B cell (primary cell): Measurements from ENCODE around the gene EIF4A3. TPM values are rescaled to one million over a fixed set of nuclear protein-coding genes. Genes with fewer than 3 reads are reported as not detected.

ENCODE experiments used
- ATAC-seq: fragments of 200-7000 bp; cut with Tn5 transposase; one replicate; pipeline ENCODE4 v1.10.0; 2021; ENCODE audit warnings: low read depth, mild to moderate bottlenecking, moderate number of reproducible peaks, moderate library complexity
- CTCF ChIA-PET: fragments of 350-600 bp; sonication (Branson Sonifier 250); formaldehyde crosslinking; loops from one replicate; lab custom pipeline; 2021; ENCODE audit warnings: antibody characterized with exemption, inconsistent platforms; lab: Charles Lee
- POLR2A ChIA-PET: fragments of 350-600 bp; sonication (Branson Sonifier 250); formaldehyde crosslinking; loops from one replicate; lab custom pipeline; 2021; ENCODE audit warnings: antibody characterized with exemption; lab: Charles Lee
- DNase-seq: peaks from one replicate; pipeline ENCODE4 v3.0.0; 2013
- H2AFZ ChIP-seq: 2 replicates; pipeline ENCODE4 v1.6.1; 2012; ENCODE audit warnings: mild to moderate bottlenecking, low read depth, low read length; ENCODE audit not compliant: insufficient read depth, poor library complexity, severe bottlenecking
- H3K27ac ChIP-seq, 2 donors: 1 replicate in 1 of 2; 2 replicates in 1 of 2; pipeline ENCODE4 v1.5.1; 2012 to 2013; ENCODE audit warnings: low read length in 2 of 2, mild to moderate bottlenecking in 2 of 2, moderate library complexity in 1 of 2
- H3K27me3 ChIP-seq, 4 experiments: fragments of 200-600 bp in 1 of 4; sonication (generic) in 1 of 4; replicated peaks in 1 of 4; 1 replicate in 2 of 4; 2 replicates in 2 of 4; pipeline versions ENCODE4 v1.6.1 to v1.7.0; 2013 to 2016; ENCODE audit warnings: low read length in 3 of 4, mild to moderate bottlenecking in 2 of 4, mixed read lengths in 1 of 4, moderate library complexity in 1 of 4; ENCODE audit not compliant: insufficient read depth in 4 of 4, control insufficient read depth in 3 of 4; ENCODE audit errors: control extremely low read depth in 1 of 4
- H3K36me3 ChIP-seq, 2 experiments: replicated peaks in 1 of 2; 1 replicate in 1 of 2; 2 replicates in 1 of 2; pipeline versions ENCODE4 v1.6.1 to v1.7.1; 2013; ENCODE audit warnings: low read length in 1 of 2; ENCODE audit not compliant: insufficient read depth in 2 of 2, control insufficient read depth in 1 of 2; ENCODE audit errors: control extremely low read depth in 1 of 2, extremely low read depth in 1 of 2
- H3K4me1 ChIP-seq, 2 donors: fragments of 200-600 bp in 1 of 2; sonication (generic) in 1 of 2; 1 replicate in 1 of 2; 2 replicates in 1 of 2; pipeline versions ENCODE4 v1.5.1 to v1.6.1; 2013 to 2017; ENCODE audit warnings: low read length in 2 of 2; ENCODE audit not compliant: control insufficient read depth in 2 of 2, insufficient read depth in 2 of 2
- H3K4me2 ChIP-seq: replicated peaks from 2 replicates; pipeline ENCODE3; 2012; ENCODE audit warnings: mild to moderate bottlenecking, low read depth, low read length; ENCODE audit not compliant: poor library complexity, severe bottlenecking
- H3K4me3 ChIP-seq, 5 experiments: fragments of 200-600 bp in 1 of 5; sonication (generic) in 1 of 5; 1 replicate in 3 of 5; 2 replicates in 2 of 5; pipeline versions ENCODE4 v1.5.1 to v1.7.0; 2011 to 2016; ENCODE audit warnings: low read length in 4 of 5, mild to moderate bottlenecking in 4 of 5, low read depth in 2 of 5, control low read depth in 1 of 5, moderate library complexity in 1 of 5; ENCODE audit not compliant: insufficient read depth in 1 of 5; ENCODE audit errors: control extremely low read depth in 1 of 5, extremely low read depth in 1 of 5
- H3K79me2 ChIP-seq: fragments of 200-600 bp; sonication (generic); one replicate; pipeline ENCODE4 v1.6.0; 2016; ENCODE audit warnings: low read length; ENCODE audit not compliant: control insufficient read depth, insufficient read depth
- H3K9ac ChIP-seq: fragments of 200-600 bp; sonication (generic); 2 replicates; pipeline ENCODE4 v1.6.1; 2017; ENCODE audit warnings: mild to moderate bottlenecking, low read length, moderate library complexity
- H3K9me3 ChIP-seq, 3 donors: one replicate each; pipeline versions ENCODE4 v1.6.1 to v1.7.1; 2013; ENCODE audit warnings: low read length in 2 of 3; ENCODE audit not compliant: control insufficient read depth in 2 of 3, insufficient read depth in 1 of 3; ENCODE audit errors: control extremely low read depth in 1 of 3
- H4K20me1 ChIP-seq: 2 replicates; pipeline ENCODE4 v1.6.0; 2012; ENCODE audit warnings: mild to moderate bottlenecking, low read length; ENCODE audit not compliant: insufficient read depth, control insufficient read depth, poor library complexity, severe bottlenecking
- H3K27ac Mint-ChIP-seq: one replicate; pipeline ENCODE4 v1.8.0; 2021; ENCODE audit warnings: mixed read lengths
- H3K27me3 Mint-ChIP-seq: one replicate; pipeline ENCODE4 v1.8.0; 2021; ENCODE audit warnings: mixed read lengths
- H3K4me1 Mint-ChIP-seq: one replicate; pipeline ENCODE4 v1.8.0; 2021; ENCODE audit warnings: mixed read lengths
- H3K4me3 Mint-ChIP-seq: one replicate; pipeline ENCODE4 v1.8.0; 2021; ENCODE audit warnings: mixed read lengths
- H3K9me3 Mint-ChIP-seq: one replicate; pipeline ENCODE4 v1.8.0; 2022; ENCODE audit warnings: mixed read lengths; ENCODE audit not compliant: insufficient read depth
- CTCF ChIP-seq: fragments of 200-600 bp; IDR thresholded peaks from one replicate; pipeline ENCODE4 v1.8.0; 2022; ENCODE audit warnings: antibody characterized with exemption, mild to moderate bottlenecking
- EZH2 ChIP-seq: IDR thresholded peaks from 2 replicates; pipeline ENCODE4 v1.6.1; 2012; ENCODE audit warnings: borderline replicate concordance, low read depth, mild to moderate bottlenecking, moderate library complexity, low read length; ENCODE audit not compliant: insufficient read depth, poor library complexity, severe bottlenecking
- WGBS: methylation state at CpG from one replicate; pipeline ENCODE4 v1.1.5; 2013; ENCODE audit warnings: missing lambda C conversion rate; ENCODE audit not compliant: insufficient coverage; 5-methylcytosine and 5-hydroxymethylcytosine counted together
- intact Hi-C: fragments of 100-400 bp; cut with micrococcal nuclease; formaldehyde crosslinking; loops from one replicate; pipeline ENCODE4 v1.10.0; 2022
- polyA plus RNA-seq: library from polyadenylated mRNA; depleted of rRNA; stranded (reverse); fragments of >200 nt; gene quantifications from 2 replicates; pipeline ENCODE4 v1.2.3, GENCODE V29; 2012
- total RNA-seq, 2 donors: library from RNA; stranded (reverse); fragments of 120-200 nt in 1 of 2; gene quantifications; 1 replicate in 1 of 2; 2 replicates in 1 of 2; pipeline versions ENCODE4 v1.2.3 to v1.2.4, GENCODE V29; 2013 to 2022

The EIF4A3 gene
- total and polyA plus RNA-seq, 2 donors (not counting 1 experiment from before 2014, with no cell fraction given): 86.0 to 137 TPM

GRCh38 chr17:80189611-80190010, 42.7 kb upstream of the EIF4A3 start:
- Histone ChIP-seq H3K27ac (no peak overlapping the region), H3K9ac (no peak overlapping the region), H2AFZ (no peak overlapping the region), H3K4me1 (no peaks in the 10 kb centered on the region), H3K9me3 (peaks cover 0 to 9% (median 0%) of the 10 kb centered on the region in 3 donors), H4K20me1 (no peaks in the 10 kb centered on the region), H3K79me2 (no peaks in the 10 kb centered on the region), H3K36me3 (no peaks in the 10 kb centered on the region), H3K27me3 (peaks cover 0 to 7% (median 0%) of the 10 kb centered on the region in 4 experiments), H3K4me2 (no peak overlapping the region), H3K4me3 (no peak overlapping the region)
- CTCF ChIA-PET: no interaction called here
- WGBS: 93% methylated on average over 23 of the region's 23 CpGs
- POLR2A ChIA-PET: no interaction called here
- ATAC-seq: no peak
- intact Hi-C loops: no loop called here
- Mint-ChIP-seq H3K9me3 (no peaks in the 10 kb centered on the region), H3K4me3 (no peak overlapping the region), H3K27me3 (peaks cover 16% of the 10 kb centered on the region), H3K27ac (no peak overlapping the region), H3K4me1 (no peaks in the 10 kb centered on the region)
- no peak for DNase-seq
- TF ChIP-seq CTCF (no peak), EZH2 (no peak)

DNA sequence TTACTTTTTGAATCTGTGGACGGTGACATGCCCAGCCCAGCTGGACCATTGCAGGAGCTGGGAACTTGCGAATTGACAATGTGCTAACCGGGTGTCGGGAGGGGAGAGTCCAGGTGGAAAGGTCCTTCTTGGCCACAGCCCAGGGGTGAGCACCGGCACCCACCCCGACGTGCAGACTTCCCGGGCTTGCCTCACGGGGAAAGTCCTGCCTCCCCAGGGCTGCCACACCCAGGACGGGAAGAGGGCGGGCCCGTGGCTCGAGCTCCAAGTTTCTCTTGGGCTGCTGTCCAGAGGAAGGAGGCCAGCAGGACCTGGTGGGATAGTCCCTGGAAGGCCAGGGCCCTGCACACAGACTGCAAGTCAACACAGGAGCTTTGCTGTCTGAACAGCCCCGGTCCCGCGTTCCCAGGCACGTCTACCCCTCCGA, 40.6 kb upstream of the EIF4A3 start:
- Histone ChIP-seq H3K9me3 (no peaks in the 10 kb centered on the region), H3K79me2 (no peaks in the 10 kb centered on the region), H3K27me3 (peaks cover 0 to 5% (median 0%) of the 10 kb centered on the region in 4 experiments), H3K36me3 (no peaks in the 10 kb centered on the region), H4K20me1 (no peaks in the 10 kb centered on the region), H3K9ac (no peak overlapping the region), H3K27ac (no peak overlapping the region), H3K4me2 (no peak overlapping the region), H3K4me1 (no peaks in the 10 kb centered on the region), H2AFZ (no peak overlapping the region), H3K4me3 (no peak overlapping the region)
- Mint-ChIP-seq H3K4me3 (no peak overlapping the region), H3K27me3 (peaks cover 8% of the 10 kb centered on the region), H3K4me1 (no peaks in the 10 kb centered on the region), H3K27ac (no peak overlapping the region), H3K9me3 (no peaks in the 10 kb centered on the region)
- CTCF ChIA-PET: no interaction called here
- 92% methylated on average over 15 of the region's 18 CpGs for WGBS
- ATAC-seq (no peak), DNase-seq (no peak)
- TF ChIP-seq CTCF: no peak
- no peak for TF ChIP-seq EZH2
- intact Hi-C loops: no loop called here
- POLR2A ChIA-PET: no interaction called here
